Gastroesophageal sphincter (tissue), 4 donors: Measurements from ENCODE around the gene IRX4. TPM values are rescaled to one million over a fixed set of nuclear protein-coding genes. Genes with fewer than 3 reads are reported as not detected.

ENCODE experiments used
- ATAC-seq: fragments of 150-250 bp; one replicate; pipeline ENCODE4 v1.9.1; 2016; ENCODE audit warnings: mild to moderate bottlenecking, moderate library complexity
- H3K27ac ChIP-seq, 4 donors: fragments of 200-600 bp; sonication (generic) in 3 of 4; 1 replicate in 3 of 4; 2 replicates in 1 of 4; pipeline ENCODE4 v1.5.1; 2016 to 2019
- H3K27me3 ChIP-seq: fragments of 200-600 bp; sonication (generic); one replicate; pipeline ENCODE4 v1.5.1; 2019
- H3K36me3 ChIP-seq, 2 donors: fragments of 200-600 bp; sonication (generic); one replicate each; pipeline ENCODE4 v1.5.1; 2019; ENCODE audit warnings: control low read depth in 1 of 2
- H3K4me1 ChIP-seq, 3 donors: fragments of 200-600 bp; sonication (generic); 1 replicate in 2 of 3; 2 replicates in 1 of 3; pipeline ENCODE4 v1.5.1; 2016 to 2019; ENCODE audit warnings: control low read depth in 2 of 3
- H3K4me3 ChIP-seq, 2 donors: fragments of 200-600 bp; sonication (generic); one replicate each; pipeline ENCODE4 v1.5.1; 2019; ENCODE audit warnings: mild to moderate bottlenecking in 1 of 2, moderate library complexity in 1 of 2
- H3K9me3 ChIP-seq, 3 donors: fragments of 200-600 bp; sonication (generic); one replicate each; pipeline ENCODE4 v1.5.1; 2017 to 2019; ENCODE audit warnings: control low read depth in 2 of 3
- CTCF ChIP-seq, 4 experiments: fragments of 200-600 bp in 2 of 4; fragments of 450-650 bp in 2 of 4; sonication (generic) in 1 of 4; IDR thresholded peaks; one replicate each; pipeline ENCODE4 v1.5.1; 2017 to 2019; ENCODE audit warnings: antibody characterized with exemption in 4 of 4, mild to moderate bottlenecking in 2 of 4, moderate library complexity in 2 of 4
- EP300 ChIP-seq: sonication (generic); formaldehyde crosslinking; IDR thresholded peaks from one replicate; pipeline ENCODE4 v1.6.1; 2017; ENCODE audit warnings: antibody characterized with exemption, mild to moderate bottlenecking
- POLR2A ChIP-seq, 2 donors: fragments of 450-650 bp; IDR thresholded peaks; one replicate each; pipeline ENCODE4 v1.6.1; 2017; ENCODE audit warnings: antibody characterized with exemption in 2 of 2, mild to moderate bottlenecking in 2 of 2, moderate library complexity in 1 of 2
- POLR2AphosphoS5 ChIP-seq: sonication (generic); formaldehyde crosslinking; IDR thresholded peaks from one replicate; pipeline ENCODE4 v1.6.1; 2017; ENCODE audit warnings: antibody characterized with exemption
- WGBS, 2 donors: methylation state at CpG; one replicate each; pipeline ENCODE4 v1.1.5; 2018; ENCODE audit warnings: low coverage in 1 of 2; 5-methylcytosine and 5-hydroxymethylcytosine counted together
- total RNA-seq, 4 donors: library from RNA; depleted of rRNA; stranded (reverse); fragments of >200 nt; gene quantifications; one replicate each; pipeline ENCODE4 v1.1.0, GENCODE V29; 2016

IRX4 gene
- total RNA-seq, 4 donors from 2014 or later, result 0.96 TPM; not detected in 3

DNA sequence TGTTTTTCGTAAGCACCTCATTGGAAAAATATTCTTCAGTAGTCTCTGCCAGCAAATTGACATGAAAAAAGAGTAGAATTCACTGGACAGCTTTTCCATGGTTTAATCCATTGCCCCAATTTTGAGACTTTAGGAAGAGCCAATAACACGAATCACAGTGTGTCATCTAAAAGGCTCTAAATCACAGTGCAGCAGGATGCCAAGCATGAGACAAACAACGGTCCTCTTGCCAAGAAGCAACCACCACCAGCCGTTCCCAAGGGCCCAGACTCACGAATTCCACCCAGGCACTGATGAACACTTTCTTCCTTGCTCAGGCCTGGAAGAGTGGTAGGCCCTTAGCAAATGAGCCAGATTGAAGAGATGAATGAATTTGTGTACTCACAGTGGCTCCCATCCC lies 18.3 kb upstream of the IRX4 start:
- TF ChIP-seq CTCF (IDR thresholded peaks at IDR 0.05) (no peak), POLR2AphosphoS5 (no peak), EP300 (no peak), POLR2A (IDR thresholded peaks at IDR 0.05) (no peak)
- Histone ChIP-seq H3K36me3 (no peaks in the 10 kb centered on the region), H3K4me3 (no peak overlapping the region), H3K27me3 (peaks cover 67% of the 10 kb centered on the region), H3K27ac (no peak overlapping the region), H3K9me3 (peaks cover 0 to 38% (median 0%) of the 10 kb centered on the region in 3 donors), H3K4me1 (no peaks in the 10 kb centered on the region)
- WGBS, 2 donors, result 66% methylated on average over 2 to 5 of the region's 5 CpGs
- no peak for ATAC-seq

DNA sequence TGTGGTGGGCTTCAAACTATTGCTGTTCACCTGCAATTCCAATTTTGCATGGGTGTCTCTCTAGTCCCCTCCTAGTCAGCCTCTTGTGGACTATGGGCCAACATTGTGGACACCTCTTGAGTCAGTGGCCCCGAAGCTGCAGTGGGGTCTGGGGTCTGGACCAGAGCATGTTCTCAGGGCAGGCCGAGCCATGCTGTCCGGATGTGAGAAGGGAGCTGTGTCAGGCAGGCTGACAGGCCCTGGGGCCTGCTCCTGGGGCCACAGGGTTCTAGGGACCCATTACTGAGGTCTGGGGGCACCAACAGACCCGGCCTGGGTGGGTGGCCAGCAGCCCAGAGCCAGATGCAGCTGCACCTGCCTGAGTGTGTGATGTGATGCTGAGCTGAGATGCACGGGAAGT lies 16.5 kb upstream of the IRX4 start:
- WGBS, 2 donors, result no CpG with 5 or more reads among the region's 5 CpGs
- H3K4me1 ChIP-seq, result no peaks in the 10 kb centered on the region
- ATAC-seq, result no peak
- peaks cover 74% of the 10 kb centered on the region for H3K27me3 ChIP-seq
- H3K27ac ChIP-seq, result no peak overlapping the region
- H3K9me3 ChIP-seq, result peaks cover 0 to 22% (median 0%) of the 10 kb centered on the region in 3 donors
- no peak for TF ChIP-seq POLR2A (IDR thresholded peaks at IDR 0.05)
- no peak for TF ChIP-seq CTCF (IDR thresholded peaks at IDR 0.05)
- no peak for TF ChIP-seq EP300
- TF ChIP-seq POLR2AphosphoS5, result no peak
- no peaks in the 10 kb centered on the region for H3K36me3 ChIP-seq
- H3K4me3 ChIP-seq, result no peak overlapping the region

DNA sequence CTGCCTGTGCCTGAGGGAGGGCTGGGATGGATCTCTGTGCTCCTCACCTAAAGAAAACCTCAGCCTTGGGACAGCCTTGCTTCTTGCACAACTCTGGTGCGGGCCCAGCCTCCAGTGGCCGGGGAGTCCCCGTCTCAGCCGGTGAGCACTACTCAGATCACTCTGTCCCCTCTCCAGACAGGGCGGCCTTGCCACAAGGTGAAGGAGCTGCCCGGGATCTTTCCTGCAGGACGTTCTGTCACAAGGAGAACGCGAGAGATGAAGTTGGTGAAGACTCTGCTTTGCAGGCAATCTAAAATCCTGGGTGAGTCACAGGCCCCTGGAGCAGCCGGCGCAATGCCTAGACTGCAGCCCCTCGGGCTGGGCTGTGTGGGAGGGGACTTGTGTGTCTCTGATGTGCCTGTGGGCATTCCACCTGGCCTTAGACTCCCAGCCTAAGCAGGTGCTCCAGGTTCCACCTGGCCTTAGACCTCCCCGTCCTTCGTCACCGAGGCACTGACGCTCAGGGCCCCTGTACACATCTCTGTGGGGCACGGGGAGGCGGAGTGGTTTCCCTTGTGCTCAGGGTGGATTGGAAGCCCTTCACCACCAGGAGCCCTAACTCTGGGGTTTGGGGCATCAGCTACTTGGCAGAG lies 15.2 kb upstream of the IRX4 start:
- H3K4me3 ChIP-seq, result no peak overlapping the region

DNA sequence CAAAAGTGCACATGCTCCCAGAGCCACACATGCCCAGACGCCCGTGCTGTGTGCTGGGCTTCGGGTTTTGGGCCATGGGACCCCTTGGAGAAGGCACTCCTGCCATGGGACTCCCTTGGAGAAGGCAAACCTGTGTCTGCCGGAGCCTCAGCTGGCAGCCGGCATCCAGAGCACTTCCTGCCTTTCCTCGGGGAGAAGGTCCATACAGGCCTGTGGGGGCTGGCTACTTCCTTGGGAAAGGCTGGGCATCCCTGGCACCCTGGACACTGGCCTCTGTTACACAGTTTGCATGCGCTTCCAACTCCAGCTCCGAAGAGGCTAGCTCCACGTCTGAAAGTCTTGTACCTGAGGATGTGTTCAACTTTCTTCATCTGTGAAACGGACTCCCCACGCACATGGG lies 14.7 kb upstream of the IRX4 start:
- TF ChIP-seq POLR2A (IDR thresholded peaks at IDR 0.05) (no peak), EP300 (no peak), POLR2AphosphoS5 (no peak), CTCF (IDR thresholded peaks at IDR 0.05) (no peak)
- WGBS, 2 donors, result 40% methylated on average over 5 of the region's 11 CpGs; no CpG with 5 or more reads in 1 of the 2 donors
- H3K9me3 ChIP-seq, result peaks cover 0 to 14% (median 0%) of the 10 kb centered on the region in 3 donors
- no peaks in the 10 kb centered on the region for H3K4me1 ChIP-seq
- H3K27me3 ChIP-seq, result peaks cover 82% of the 10 kb centered on the region
- no peak for ATAC-seq
- no peaks in the 10 kb centered on the region for H3K36me3 ChIP-seq
- H3K4me3 ChIP-seq, result no peak overlapping the region
- H3K27ac ChIP-seq, result no peak overlapping the region

More for the DNA sequence above, 15.2 kb upstream of the IRX4 start:
- WGBS, 2 donors, result 73 to 100% methylated on average over 2 to 3 of the region's 18 CpGs
- H3K9me3 ChIP-seq, result peaks cover 0 to 14% (median 0%) of the 10 kb centered on the region in 3 donors
- no peak for ATAC-seq
- peaks cover 77% of the 10 kb centered on the region for H3K27me3 ChIP-seq
- no peak overlapping the region for H3K27ac ChIP-seq
- no peaks in the 10 kb centered on the region for H3K36me3 ChIP-seq
- H3K4me1 ChIP-seq, result no peaks in the 10 kb centered on the region
- no peak for TF ChIP-seq POLR2A (IDR thresholded peaks at IDR 0.05)
- TF ChIP-seq CTCF (IDR thresholded peaks at IDR 0.05), result no peak
- TF ChIP-seq POLR2AphosphoS5, result no peak
- no peak for TF ChIP-seq EP300
